IMR-90 (cell line): ENCODE measurements around the gene ARHGEF2. TPM values are rescaled to one million over a fixed set of nuclear protein-coding genes. Genes with fewer than 3 reads are reported as not detected.
A peak's percentile ranks its signal among the peaks of the same experiment; 100 is the strongest.

Experiments
- ATAC-seq: fragments of 200-7000 bp; cut with Tn5 transposase; 2 replicates; pipeline ENCODE4 v1.9.1; 2020; ENCODE audit warnings: low read depth, mild to moderate bottlenecking, moderate library complexity
- BruUV-seq: library from RNA; stranded (reverse); fragments of 400-500 nt; replicated peaks from 2 replicates; lab custom pipeline; 2021; lab: Mats Ljungman, UMichigan
- CTCF ChIA-PET: fragments of 300-600 bp; formaldehyde crosslinking; extraction: SDS; loops from one replicate; lab custom pipeline; 2021; ENCODE audit warnings: antibody characterized with exemption; lab: Yijun Ruan, JAX
- POLR2A ChIA-PET: fragments of 300-600 bp; sonication (Branson Sonifier 250); formaldehyde crosslinking; loops from one replicate; lab custom pipeline; 2022; ENCODE audit warnings: antibody characterized with exemption; ENCODE audit not compliant: unreplicated experiment; lab: Charles Lee
- DNase-seq: peaks from one replicate; pipeline ENCODE4 v3.0.0; 2013
- H2AFZ ChIP-seq: replicated peaks from 2 replicates; pipeline ENCODE3; 2013; ENCODE audit warnings: low read length, mild to moderate bottlenecking; ENCODE audit not compliant: poor library complexity
- H2AK5ac ChIP-seq: 2 replicates; pipeline ENCODE4 v1.6.1; 2013; ENCODE audit warnings: low read depth, low read length, inconsistent platforms
- H2AK9ac ChIP-seq: replicated peaks from 2 replicates; pipeline ENCODE3; 2013; ENCODE audit warnings: mild to moderate bottlenecking, low read depth, low read length, moderate library complexity; ENCODE audit not compliant: poor library complexity
- H2BK120ac ChIP-seq: 2 replicates; pipeline ENCODE4 v1.6.1; 2013; ENCODE audit warnings: low read depth, low read length, inconsistent platforms
- H2BK15ac ChIP-seq: 3 replicates; pipeline ENCODE4 v1.6.1; 2013; ENCODE audit warnings: low read depth, low read length, inconsistent platforms
- H2BK20ac ChIP-seq: 2 replicates; pipeline ENCODE4 v1.6.1; 2013; ENCODE audit warnings: low read depth, mild to moderate bottlenecking, inconsistent platforms, low read length, moderate library complexity
- H2BK5ac ChIP-seq: 2 replicates; pipeline ENCODE4 v1.6.1; 2013; ENCODE audit warnings: mild to moderate bottlenecking, low read depth, low read length, inconsistent platforms; ENCODE audit not compliant: poor library complexity, severe bottlenecking
- H3K14ac ChIP-seq: replicated peaks from 2 replicates; pipeline ENCODE4 v1.6.1; 2013; ENCODE audit warnings: low read depth, low read length, inconsistent platforms
- H3K18ac ChIP-seq: 2 replicates; pipeline ENCODE4 v1.6.1; 2013; ENCODE audit warnings: low read depth, low read length, control low read depth
- H3K23ac ChIP-seq: 2 replicates; pipeline ENCODE4 v1.6.1; 2013; ENCODE audit warnings: low read depth, low read length, inconsistent platforms
- H3K27ac ChIP-seq: 2 replicates; pipeline ENCODE4 v1.5.1; 2013; ENCODE audit warnings: mild to moderate bottlenecking, control low read depth, low read length; ENCODE audit not compliant: insufficient read depth
- H3K27me3 ChIP-seq: 2 replicates; pipeline ENCODE4 v1.6.1; 2013; ENCODE audit warnings: low read length; ENCODE audit not compliant: control insufficient read depth, insufficient read depth
- H3K36me3 ChIP-seq: 2 replicates; pipeline ENCODE4 v1.6.1; 2013; ENCODE audit warnings: low read length, mixed read lengths; ENCODE audit not compliant: control insufficient read depth, insufficient read depth
- H3K4ac ChIP-seq: 2 replicates; pipeline ENCODE4 v1.6.1; 2013; ENCODE audit warnings: low read depth, low read length, inconsistent platforms
- H3K4me1 ChIP-seq: 2 replicates; pipeline ENCODE4 v1.6.1; 2013; ENCODE audit warnings: low read length, mixed read lengths; ENCODE audit not compliant: control insufficient read depth, insufficient read depth
- H3K4me2 ChIP-seq: 2 replicates; pipeline ENCODE4 v1.6.1; 2013; ENCODE audit warnings: low read depth, mild to moderate bottlenecking, control low read depth, low read length, moderate library complexity
- H3K4me3 ChIP-seq: 2 replicates; pipeline ENCODE4 v1.5.1; 2013; ENCODE audit warnings: low read depth, mild to moderate bottlenecking, control low read depth, low read length, moderate library complexity; ENCODE audit not compliant: insufficient read depth
- H3K56ac ChIP-seq: 2 replicates; pipeline ENCODE4 v1.6.1; 2013; ENCODE audit warnings: low read length, inconsistent platforms; ENCODE audit not compliant: insufficient read depth; ENCODE audit errors: extremely low read depth
- H3K79me1 ChIP-seq, 2 experiments: 2 replicates each; pipeline ENCODE4 v1.6.1; 2013; ENCODE audit warnings: low read length in 2 of 2, inconsistent platforms in 1 of 2, low read depth in 1 of 2
- H3K9ac ChIP-seq: 2 replicates; pipeline ENCODE4 v1.6.1; 2013; ENCODE audit warnings: low read depth, low read length, control low read depth
- H3K9me1 ChIP-seq: 2 replicates; pipeline ENCODE4 v1.6.1; 2013; ENCODE audit warnings: low read length, inconsistent platforms; ENCODE audit not compliant: insufficient read depth
- H3K9me3 ChIP-seq: 2 replicates; pipeline ENCODE4 v1.6.1; 2013; ENCODE audit warnings: low read length; ENCODE audit not compliant: control insufficient read depth, insufficient read depth
- H4K20me1 ChIP-seq: 2 replicates; pipeline ENCODE4 v1.6.1; 2013; ENCODE audit warnings: low read length, inconsistent platforms; ENCODE audit not compliant: insufficient read depth
- H4K5ac ChIP-seq: 2 replicates; pipeline ENCODE4 v1.6.1; 2013; ENCODE audit warnings: mild to moderate bottlenecking, low read depth, low read length, control low read depth
- H4K8ac ChIP-seq, 2 experiments: 2 replicates each; pipeline ENCODE4 v1.6.1; 2013; ENCODE audit warnings: low read depth in 2 of 2, low read length in 2 of 2, control low read depth in 1 of 2, inconsistent platforms in 1 of 2
- H4K91ac ChIP-seq: 2 replicates; pipeline ENCODE4 v1.6.1; 2013; ENCODE audit warnings: low read depth, low read length, inconsistent platforms; ENCODE audit not compliant: insufficient read depth
- BHLHE40 ChIP-seq: fragments of 150-350 bp; IDR thresholded peaks from 2 replicates; pipeline ENCODE4 v1.6.1; 2016; ENCODE audit warnings: mild to moderate bottlenecking, low read depth, low read length
- CEBPB ChIP-seq: IDR thresholded peaks from 2 replicates; pipeline ENCODE4 v1.6.1; 2012; ENCODE audit warnings: low read depth, low read length, improper control_type of control experiment
- CHD1 ChIP-seq: IDR thresholded peaks from 2 replicates; pipeline ENCODE4 v1.6.1; 2012; ENCODE audit warnings: low read depth, low read length, improper control_type of control experiment
- CTCF ChIP-seq: conservative IDR thresholded peaks from 2 replicates; pipeline ENCODE4 v1.5.1; 2012; ENCODE audit warnings: mild to moderate bottlenecking, low read depth, low read length, improper control_type of control experiment
- FOS ChIP-seq: fragments of 150-350 bp; IDR thresholded peaks from 2 replicates; pipeline ENCODE4 v1.6.1; 2016; ENCODE audit warnings: low read depth, low read length
- MAFK ChIP-seq: IDR thresholded peaks from 2 replicates; pipeline ENCODE4 v1.6.1; 2012; ENCODE audit warnings: low read depth, low read length, improper control_type of control experiment
- MAZ ChIP-seq: IDR thresholded peaks from 2 replicates; pipeline ENCODE4 v1.6.1; 2012; ENCODE audit warnings: low read depth, mild to moderate bottlenecking, low read length, improper control_type of control experiment, moderate library complexity, borderline replicate concordance
- MXI1 ChIP-seq: IDR thresholded peaks from 2 replicates; pipeline ENCODE4 v1.6.1; 2012; ENCODE audit warnings: low read depth, mild to moderate bottlenecking, low read length, moderate library complexity, borderline replicate concordance
- NFE2L2 ChIP-seq: fragments of 150-350 bp; IDR thresholded peaks from 2 replicates; pipeline ENCODE4 v1.6.1; 2016; ENCODE audit warnings: low read depth, mild to moderate bottlenecking, low read length
- POLR2A ChIP-seq: IDR thresholded peaks from 2 replicates; pipeline ENCODE4 v1.6.1; 2012; ENCODE audit warnings: mild to moderate bottlenecking, low read depth, low read length
- RAD21 ChIP-seq: IDR thresholded peaks from 2 replicates; pipeline ENCODE4 v1.6.1; 2012; ENCODE audit warnings: low read length, improper control_type of control experiment
- RCOR1 ChIP-seq: IDR thresholded peaks from 2 replicates; pipeline ENCODE4 v1.6.1; 2012; ENCODE audit warnings: mild to moderate bottlenecking, low read length, improper control_type of control experiment; ENCODE audit not compliant: insufficient replicate concordance
- RFX5 ChIP-seq: IDR thresholded peaks from 2 replicates; pipeline ENCODE4 v1.8.0; 2012; ENCODE audit warnings: low read depth, mild to moderate bottlenecking, low read length, moderate library complexity
- USF2 ChIP-seq: fragments of 150-350 bp; IDR thresholded peaks from 2 replicates; pipeline ENCODE4 v1.6.1; 2017; ENCODE audit warnings: mild to moderate bottlenecking, antibody characterized with exemption, low read length, low read depth
- WGBS, 2 experiments: methylation state at CpG; one replicate each; pipeline versions ENCODE4 v1.1.5 to v1.1.7; 2013; ENCODE audit warnings: missing lambda C conversion rate in 2 of 2; ENCODE audit not compliant: insufficient read length in 1 of 2; ENCODE audit errors: extremely low coverage in 2 of 2; 5-methylcytosine and 5-hydroxymethylcytosine counted together
- dilution Hi-C: fragments of 300-500 bp; cut with HindIII; formaldehyde crosslinking; loops from one replicate; pipeline ENCODE4 v1.14.3; 2018; ENCODE audit warnings: low sequenced_read_pairs; ENCODE audit not compliant: unreplicated experiment
- in situ Hi-C: fragments of 300-500 bp; cut with MboI; formaldehyde crosslinking; loops from 3 replicates; pipeline ENCODE4 v1.14.3; 2019; ENCODE audit warnings: low sequenced_read_pairs, inconsistent platforms, mixed read lengths
- intact Hi-C: fragments of 100-400 bp; cut with micrococcal nuclease; formaldehyde crosslinking; loops from 2 replicates; pipeline ENCODE4 v1.10.0; 2022
- polyA plus RNA-seq, 3 experiments: library from polyadenylated mRNA; depleted of rRNA; stranded (reverse); fragments of >200 nt; gene quantifications; 2 replicates each; pipeline ENCODE4 v1.2.3, GENCODE V29; 2012; ENCODE audit warnings: low replicate concordance in 1 of 3
- total RNA-seq: library from RNA; depleted of rRNA; stranded (reverse); fragments of >200 nt; gene quantifications from 2 replicates; pipeline ENCODE4 v1.2.3, GENCODE V29; 2012

Gene ARHGEF2
- total and polyA plus RNA-seq, 2 of the 4 experiments (the other 2 are of a cell fraction) = 91.8 to 117 TPM

DNA sequence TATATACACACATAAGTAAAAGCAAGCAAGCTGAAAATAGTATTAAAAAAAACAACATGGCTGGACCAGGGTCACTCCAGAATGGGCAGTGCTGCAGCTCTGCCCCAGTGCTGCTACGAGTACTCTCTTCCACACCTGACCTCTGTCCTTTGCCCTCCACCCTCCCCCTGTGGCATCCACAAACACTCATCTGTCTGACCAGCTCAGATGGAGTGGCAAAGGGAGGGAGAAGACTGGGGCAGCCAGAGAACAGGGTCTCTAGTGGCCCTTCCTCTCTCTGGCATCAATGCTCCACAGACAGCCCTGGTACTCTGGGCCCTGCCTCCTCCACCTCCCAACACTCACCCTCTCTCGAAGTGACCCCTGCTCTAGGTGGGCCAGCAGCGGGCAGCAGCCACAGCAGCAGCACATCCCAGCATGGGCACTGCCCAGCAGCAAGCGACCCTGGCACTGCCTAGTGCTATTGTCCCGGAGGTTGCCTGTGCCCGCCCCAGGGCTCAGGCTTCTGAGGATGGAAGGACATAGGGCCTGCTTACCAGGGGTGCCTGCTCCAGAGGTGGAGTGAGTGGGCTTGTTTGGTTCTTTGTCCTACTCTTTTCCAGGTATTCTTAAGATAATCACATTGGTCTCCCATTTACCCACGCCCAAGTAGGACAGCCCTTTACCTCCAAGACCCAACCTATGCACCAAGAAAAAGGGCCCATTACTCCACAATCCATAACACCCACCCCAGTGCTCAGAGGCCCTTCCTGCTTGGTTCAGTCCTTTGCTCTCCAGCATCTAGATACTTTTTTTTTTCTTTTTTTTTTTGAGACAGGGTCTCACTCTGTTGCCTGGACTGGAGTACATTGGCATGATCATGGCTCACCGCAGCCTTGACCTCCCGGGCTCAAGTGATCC, 6.2 kb downstream of the ARHGEF2 start:
- Histone ChIP-seq H2BK20ac (no peak overlapping the region), H2AK9ac (peak overlapping the region; percentile 11), H3K14ac (no peak overlapping the region), H3K9ac (no peak overlapping the region), H3K56ac (no peak overlapping the region), H3K27me3 (no peaks in the 10 kb centered on the region), H3K27ac (peak overlapping the region; percentile 26; the same call in 1 of the 2 replicates), H3K4me2 (no peak overlapping the region; the same call in 1 of the 2 replicates), H2BK120ac (no peak overlapping the region), H3K4ac (peak overlapping the region; percentile 24; the same call in 1 of the 2 replicates), H3K9me1 (peaks cover 64% of the 10 kb centered on the region), H4K8ac (no peak overlapping the region), H3K36me3 (peaks cover 45% of the 10 kb centered on the region), H3K9me3 (no peaks in the 10 kb centered on the region), H2AK5ac (peak overlapping the region; percentile 26), H4K20me1 (peaks cover 99% of the 10 kb centered on the region), H2AFZ (no peak overlapping the region), H4K91ac (no peak overlapping the region), H3K18ac (no peak overlapping the region), H3K79me1 (peaks cover 28 to 86% of the 10 kb centered on the region in 2 experiments), H2BK15ac (no peak overlapping the region), H3K4me1 (peaks cover 62% of the 10 kb centered on the region), H2BK5ac (peak overlapping the region; percentile 19), H3K4me3 (no peak overlapping the region), H3K23ac (peak overlapping the region; percentile 76; the same call in 1 of the 2 replicates), H4K5ac (no peak overlapping the region)
- ChIA-PET CTCF (no interaction called here), POLR2A (no interaction called here)
- dilution Hi-C loops (no loop called here), in situ Hi-C loops (no loop called here), intact Hi-C loops (no loop called here)
- ATAC-seq (no peak), DNase-seq (no peak)
- no TSS peak for BruUV-seq
- 80% methylated on average over 2 of the region's 9 CpGs; no CpG with 5 or more reads in 1 of the 2 experiments for WGBS, 2 experiments
- no peak for TF ChIP-seq RAD21
- TF ChIP-seq MAFK = no peak
- no peak for TF ChIP-seq POLR2A
- TF ChIP-seq CHD1 = no peak
- no peak for TF ChIP-seq NFE2L2
- no peak for TF ChIP-seq BHLHE40
- no peak for TF ChIP-seq RFX5
- TF ChIP-seq MAZ = no peak
- no peak for TF ChIP-seq RCOR1
- TF ChIP-seq MXI1 = no peak
- no peak for TF ChIP-seq CEBPB
- TF ChIP-seq FOS = no peak
- TF ChIP-seq USF2 = no peak
- TF ChIP-seq CTCF = no peak
